Glomerular endothelial cell (primary cell): ENCODE measurements around the gene SLC10A3. TPM values are rescaled to one million over a fixed set of nuclear protein-coding genes. Genes with fewer than 3 reads are reported as not detected.

ENCODE experiments used
- DNase-seq: peaks from one replicate; pipeline ENCODE4 v3.0.0-alpha.2; 2011; ENCODE audit warnings: low read depth, low spot score; ENCODE audit errors: extremely low read depth
- total RNA-seq: library from RNA; depleted of rRNA; stranded (reverse); fragments of >200 nt; gene quantifications from 2 replicates; pipeline ENCODE4 v1.2.3, GENCODE V29; 2015

SLC10A3 gene
- total RNA-seq, 1 donor from 2014 or later: 33.3 TPM

- no peak for DNase-seq
Measured at GRCh38 chrX:154443479-154443910, 46.9 kb downstream of the SLC10A3 start.

- no peak for DNase-seq
Measured at GRCh38 chrX:154441984-154442707, 48.3 kb downstream of the SLC10A3 start.

GRCh38 chrX:154441564-154441963 lies 48.9 kb downstream of the SLC10A3 start:
- DNase-seq: no peak

- no peak for DNase-seq
Measured at GRCh38 chrX:154440623-154441357, 49.6 kb downstream of the SLC10A3 start.

GRCh38 chrX:154439841-154440240 lies 50.6 kb downstream of the SLC10A3 start:
- DNase-seq: no peak

- DNase-seq: no peak
Measured at GRCh38 chrX:154437971-154438893, 52.2 kb downstream of the SLC10A3 start.

Other genes starting within 250 kb of the SLC10A3 start
- gene OPN1MW3, start 233.0 kb downstream of the SLC10A3 start, total RNA-seq: not detected in 2 replicates
- gene TEX28, start 195.5 kb downstream of the SLC10A3 start, total RNA-seq: not detected in 2 replicates
- not detected in 2 replicates for gene TKTL1, start 194.8 kb downstream of the SLC10A3 start, total RNA-seq
- 2,158 and 2,243 TPM in 2 replicates for gene FLNA, start 116.0 kb downstream of the SLC10A3 start, total RNA-seq
- gene EMD, start 111.3 kb downstream of the SLC10A3 start, total RNA-seq: 61.2 and 64.1 TPM in 2 replicates
- gene RPL10, start 92.3 kb downstream of the SLC10A3 start, total RNA-seq: 5,051 and 8,288 TPM in 2 replicates
- gene DNASE1L1, start 81.4 kb downstream of the SLC10A3 start, total RNA-seq: 71.8 and 97.7 TPM in 2 replicates
- gene TAFAZZIN, start 79.1 kb downstream of the SLC10A3 start, total RNA-seq: 37.7 and 75.2 TPM in 2 replicates
- 115 and 164 TPM in 2 replicates for gene ATP6AP1, start 62.0 kb downstream of the SLC10A3 start, total RNA-seq
- gene GDI1, start 53.5 kb downstream of the SLC10A3 start, total RNA-seq: 84.3 and 115 TPM in 2 replicates
- gene FAM50A, start 46.5 kb downstream of the SLC10A3 start, total RNA-seq: 78.8 and 92.5 TPM in 2 replicates
- 25.4 and 29.2 TPM in 2 replicates for gene PLXNA3, start 32.3 kb downstream of the SLC10A3 start, total RNA-seq
- 28.0 and 28.9 TPM in 2 replicates for gene LAGE3, start 11.3 kb downstream of the SLC10A3 start, total RNA-seq
- 41.1 TPM in 2 replicates for gene UBL4A, start 4.0 kb downstream of the SLC10A3 start, total RNA-seq
- 35.4 and 36.4 TPM in 2 replicates for gene FAM3A, start 25.6 kb upstream of the SLC10A3 start, total RNA-seq
- gene G6PD, start 56.2 kb upstream of the SLC10A3 start, total RNA-seq: 81.1 and 102 TPM in 2 replicates
- gene IKBKG, start 57.0 kb upstream of the SLC10A3 start, total RNA-seq: 13.5 and 18.8 TPM in 2 replicates
- gene CTAG1A, start 94.5 kb upstream of the SLC10A3 start, total RNA-seq: not detected in 2 replicates
- not detected in 2 replicates for gene CTAG1B, start 128.7 kb upstream of the SLC10A3 start, total RNA-seq
- not detected in 2 replicates for gene CTAG2, start 162.9 kb upstream of the SLC10A3 start, total RNA-seq